Peyer's patch (tissue), 4 donors: ENCODE results near the gene CHRNA1.

ENCODE experiments used
- CTCF ChIP-seq, 6 experiments: fragments of 450-650 bp in 4 of 6; fragments of 200-600 bp in 2 of 6; sonication (generic) in 1 of 6; IDR thresholded peaks; one replicate each; pipeline ENCODE4 v1.5.1; 2017 to 2019; ENCODE audit warnings: antibody characterized with exemption in 6 of 6, mild to moderate bottlenecking in 3 of 6, moderate library complexity in 1 of 6
- POLR2A ChIP-seq, 2 donors: fragments of 450-650 bp; IDR thresholded peaks; one replicate each; pipeline ENCODE4 v1.5.1; 2017; ENCODE audit warnings: antibody characterized with exemption in 2 of 2, mild to moderate bottlenecking in 2 of 2, moderate library complexity in 2 of 2

GRCh38 chr2:174745142-174745541 is 19.1 kb downstream of the CHRNA1 start:
- TF ChIP-seq CTCF (IDR thresholded peaks at IDR 0.05) (no peak), POLR2A (IDR thresholded peaks at IDR 0.05) (no peak)
